ENCODE results near the gene SAYSD1. TPM values are rescaled to one million over a fixed set of nuclear protein-coding genes. Genes with fewer than 3 reads are reported as not detected.

Gene SAYSD1
- total RNA-seq, 1 donor from 2014 or later: 11.3 TPM

DNA sequence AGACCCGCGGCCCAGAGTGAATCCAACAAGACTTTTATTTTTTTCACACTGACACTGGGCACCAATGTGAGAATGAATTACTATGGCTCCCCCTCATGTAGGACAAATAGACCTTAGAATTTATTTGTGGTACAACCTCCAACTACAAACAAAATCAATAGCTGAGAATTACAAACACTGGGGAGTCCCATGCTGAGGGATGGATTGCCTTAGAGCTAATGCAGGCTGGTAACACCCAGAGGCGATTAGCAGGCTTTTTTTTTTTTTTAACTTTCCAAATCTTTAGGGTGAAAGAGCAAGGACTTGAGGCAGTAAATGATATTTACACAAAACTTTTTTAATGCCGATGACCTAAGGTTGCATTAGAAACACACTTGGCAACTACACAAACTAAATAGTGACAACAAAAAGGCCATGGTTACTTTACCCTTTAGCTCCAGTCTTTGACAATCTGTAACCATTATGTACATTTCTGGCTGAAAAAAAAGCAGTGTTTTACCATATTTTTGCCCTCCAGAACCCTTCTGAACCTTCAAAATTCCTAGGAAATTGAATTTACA, 21.8 kb downstream of the SAYSD1 start:
- Histone ChIP-seq H3K4me3 (ENCODE audit: low read depth, low read length) (no peak overlapping the region), H3K27me3 (ENCODE audit: control insufficient read depth, insufficient read depth, low read length) (peaks cover 4% of the 10 kb centered on the region), H3K36me3 (ENCODE audit: control insufficient read depth, insufficient read depth, low read length) (no peaks in the 10 kb centered on the region)
- DNase-seq (ENCODE audit: low read depth): no peak
- TF ChIP-seq, protein P1, sequence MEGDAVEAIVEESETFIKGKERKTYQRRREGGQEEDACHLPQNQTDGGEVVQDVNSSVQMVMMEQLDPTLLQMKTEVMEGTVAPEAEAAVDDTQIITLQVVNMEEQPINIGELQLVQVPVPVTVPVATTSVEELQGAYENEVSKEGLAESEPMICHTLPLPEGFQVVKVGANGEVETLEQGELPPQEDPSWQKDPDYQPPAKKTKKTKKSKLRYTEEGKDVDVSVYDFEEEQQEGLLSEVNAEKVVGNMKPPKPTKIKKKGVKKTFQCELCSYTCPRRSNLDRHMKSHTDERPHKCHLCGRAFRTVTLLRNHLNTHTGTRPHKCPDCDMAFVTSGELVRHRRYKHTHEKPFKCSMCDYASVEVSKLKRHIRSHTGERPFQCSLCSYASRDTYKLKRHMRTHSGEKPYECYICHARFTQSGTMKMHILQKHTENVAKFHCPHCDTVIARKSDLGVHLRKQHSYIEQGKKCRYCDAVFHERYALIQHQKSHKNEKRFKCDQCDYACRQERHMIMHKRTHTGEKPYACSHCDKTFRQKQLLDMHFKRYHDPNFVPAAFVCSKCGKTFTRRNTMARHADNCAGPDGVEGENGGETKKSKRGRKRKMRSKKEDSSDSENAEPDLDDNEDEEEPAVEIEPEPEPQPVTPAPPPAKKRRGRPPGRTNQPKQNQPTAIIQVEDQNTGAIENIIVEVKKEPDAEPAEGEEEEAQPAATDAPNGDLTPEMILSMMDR (IDR thresholded peaks at IDR 0.05; ENCODE audit: insufficient read depth, low read length, poor library complexity, severe bottlenecking): no peak

- no peaks in the 10 kb centered on the region for H3K36me3 ChIP-seq (ENCODE audit: control insufficient read depth, insufficient read depth, low read length)
- DNase-seq (ENCODE audit: low read depth): no peak
- H3K4me3 ChIP-seq (ENCODE audit: low read depth, low read length): no peak overlapping the region
- TF ChIP-seq, protein P1 (IDR thresholded peaks at IDR 0.05; ENCODE audit: insufficient read depth, low read length, poor library complexity, severe bottlenecking): no peak
- H3K27me3 ChIP-seq (ENCODE audit: control insufficient read depth, insufficient read depth, low read length): peaks cover 8% of the 10 kb centered on the region
These were observed 22.9 kb downstream of the SAYSD1 start for GRCh38 chr6:39092124-39092523.

DNA sequence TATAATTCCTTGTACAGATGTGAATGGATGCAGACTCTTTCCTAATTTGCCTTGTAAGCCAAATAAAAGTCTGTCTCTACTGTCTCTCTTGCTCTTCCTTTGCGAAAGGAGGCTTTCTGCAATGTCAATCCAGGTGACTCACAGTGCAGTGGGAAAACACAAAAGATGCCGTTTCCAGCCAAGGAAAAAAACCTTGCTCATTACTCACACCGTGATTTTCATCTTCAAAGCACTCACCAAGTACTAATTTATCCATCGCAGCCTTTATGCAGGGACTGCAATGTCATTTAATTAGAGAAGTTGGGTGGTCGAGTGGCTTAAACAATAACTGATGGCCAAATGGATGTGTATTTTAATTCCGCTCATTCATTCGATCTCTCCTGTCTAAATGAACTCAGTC, 23.8 kb downstream of the SAYSD1 start:
- no peak for DNase-seq (ENCODE audit: low read depth)
- peaks cover 8% of the 10 kb centered on the region for H3K27me3 ChIP-seq (ENCODE audit: control insufficient read depth, insufficient read depth, low read length)
- H3K4me3 ChIP-seq (ENCODE audit: low read depth, low read length): no peak overlapping the region
- TF ChIP-seq, protein P1 (IDR thresholded peaks at IDR 0.05; ENCODE audit: insufficient read depth, low read length, poor library complexity, severe bottlenecking): no peak
- H3K36me3 ChIP-seq (ENCODE audit: control insufficient read depth, insufficient read depth, low read length): no peaks in the 10 kb centered on the region

DNA sequence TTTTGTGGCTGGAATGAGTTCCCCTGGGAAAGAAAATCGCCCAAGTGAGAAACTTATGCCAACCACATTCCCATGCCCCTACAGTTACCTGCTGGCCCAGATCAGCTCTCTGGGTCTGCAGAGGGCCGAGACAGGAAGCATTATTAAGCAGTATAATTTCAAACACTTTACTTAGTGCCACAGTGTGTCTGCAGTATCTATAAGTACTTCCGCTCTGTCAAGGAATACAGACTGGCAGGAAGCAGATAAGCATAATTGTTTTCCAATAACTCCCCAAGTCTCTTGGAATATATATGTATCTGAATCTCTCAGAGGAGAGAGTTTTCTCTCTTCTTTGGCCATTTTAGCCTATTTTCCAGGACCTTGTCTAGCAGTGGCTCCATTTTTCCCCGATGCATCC, 24.9 kb downstream of the SAYSD1 start:
- TF ChIP-seq, protein P1 (IDR thresholded peaks at IDR 0.05; ENCODE audit: insufficient read depth, low read length, poor library complexity, severe bottlenecking): no peak
- Histone ChIP-seq H3K36me3 (ENCODE audit: control insufficient read depth, insufficient read depth, low read length) (no peaks in the 10 kb centered on the region), H3K4me3 (ENCODE audit: low read depth, low read length) (no peak overlapping the region), H3K27me3 (ENCODE audit: control insufficient read depth, insufficient read depth, low read length) (peaks cover 8% of the 10 kb centered on the region)
- DNase-seq (ENCODE audit: low read depth): no peak

DNA sequence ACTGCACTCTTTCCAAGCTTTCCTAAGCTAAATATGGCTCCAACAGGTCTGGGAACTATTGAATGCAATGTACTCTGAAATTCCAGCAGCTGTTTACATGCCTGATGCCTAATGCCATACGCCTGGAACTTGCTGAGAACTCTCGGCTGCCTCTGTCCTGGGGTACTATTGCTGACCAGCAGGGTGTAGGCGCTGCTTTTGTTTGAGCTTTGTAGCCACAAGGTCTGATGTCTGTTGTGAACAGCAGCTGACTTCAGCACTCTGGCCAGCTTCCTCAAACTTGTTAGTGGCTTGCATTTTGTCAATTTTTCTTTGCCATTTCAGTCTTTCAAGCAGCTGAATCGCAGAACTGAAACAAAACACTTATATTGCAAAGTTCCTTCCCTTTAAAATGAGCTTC, 26.7 kb downstream of the SAYSD1 start:
- DNase-seq (ENCODE audit: low read depth): no peak
- TF ChIP-seq, protein P1 (IDR thresholded peaks at IDR 0.05; ENCODE audit: insufficient read depth, low read length, poor library complexity, severe bottlenecking): peak; percentile 61
- no peak overlapping the region for H3K4me3 ChIP-seq (ENCODE audit: low read depth, low read length)
- peaks cover 8% of the 10 kb centered on the region for H3K27me3 ChIP-seq (ENCODE audit: control insufficient read depth, insufficient read depth, low read length)
- H3K36me3 ChIP-seq (ENCODE audit: control insufficient read depth, insufficient read depth, low read length): no peaks in the 10 kb centered on the region

GRCh38 chr6:39087197-39087596, 27.8 kb downstream of the SAYSD1 start:
- no peak for DNase-seq (ENCODE audit: low read depth)
- TF ChIP-seq, protein P1 (IDR thresholded peaks at IDR 0.05; ENCODE audit: insufficient read depth, low read length, poor library complexity, severe bottlenecking): no peak

More at GRCh38 chr6:39087197-39087596, 27.8 kb downstream of the SAYSD1 start:
- Histone ChIP-seq H3K36me3 (ENCODE audit: control insufficient read depth, insufficient read depth, low read length) (no peaks in the 10 kb centered on the region), H3K4me3 (ENCODE audit: low read depth, low read length) (no peak overlapping the region), H3K27me3 (ENCODE audit: control insufficient read depth, insufficient read depth, low read length) (peaks cover 8% of the 10 kb centered on the region)
